DLD1 (cell line): ENCODE data around the gene COL25A1.
"Not testable (repeated sequence)": the region's sequence is repeated elsewhere in the genome, so short reads cannot be mapped to it uniquely, and the experiment has no call there.

ENCODE experiments used
- in situ Hi-C: cut with HindIII; loops from 2 replicates; pipeline ENCODE4 v1.10.0; 2017; ENCODE audit warnings: low sequenced_read_pairs

The COL25A1 gene

GRCh38 chr4:109134268-109134667 is 168.2 kb downstream of the COL25A1 start:
- in situ Hi-C loops, result no loop called here

- in situ Hi-C loops, result no loop called here
Observed at GRCh38 chr4:109131559-109131958, 170.9 kb downstream of the COL25A1 start.

GRCh38 chr4:109128589-109128988 is 173.9 kb downstream of the COL25A1 start:
- in situ Hi-C loops, result no loop called here

DNA sequence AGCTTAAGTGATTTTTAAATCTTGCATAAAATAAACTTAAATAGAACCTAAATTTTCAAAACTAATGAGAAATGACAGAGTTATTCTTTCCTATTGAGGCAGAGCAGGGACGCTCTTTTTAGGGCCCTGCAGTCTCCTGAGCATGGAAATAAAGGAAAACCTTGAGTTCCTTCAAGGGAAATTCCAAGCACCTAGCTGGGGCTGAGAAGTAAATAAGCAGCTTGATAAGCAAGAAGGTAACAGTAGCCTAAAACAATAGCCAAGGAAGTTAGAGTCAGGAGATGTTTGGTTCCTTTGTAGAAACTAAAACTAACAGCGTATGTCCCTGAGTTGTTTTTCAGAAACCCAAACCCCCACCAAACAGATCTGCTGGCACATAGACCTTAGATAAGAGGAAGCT is 174.6 kb downstream of the COL25A1 start:
- in situ Hi-C loops, result no loop called here

DNA sequence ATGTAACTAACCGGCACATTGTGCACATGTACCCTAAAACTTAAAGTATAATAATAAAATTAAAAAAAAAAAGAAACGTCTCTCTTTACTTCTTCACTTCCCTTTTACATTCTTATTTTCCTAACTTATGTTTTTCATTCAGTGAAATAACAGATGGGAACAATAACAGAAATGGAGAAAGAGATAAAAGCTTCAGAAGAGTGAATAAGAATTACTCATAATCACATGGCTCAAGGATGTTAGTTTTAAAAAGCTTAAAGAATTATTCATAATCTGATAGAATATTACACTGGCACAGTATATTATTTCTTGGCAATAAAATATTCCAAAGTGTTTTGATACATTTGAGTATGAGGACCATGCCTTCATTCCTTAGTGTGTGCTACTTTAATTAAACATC is 175.6 kb downstream of the COL25A1 start:
- in situ Hi-C loops, result no loop called here

DNA sequence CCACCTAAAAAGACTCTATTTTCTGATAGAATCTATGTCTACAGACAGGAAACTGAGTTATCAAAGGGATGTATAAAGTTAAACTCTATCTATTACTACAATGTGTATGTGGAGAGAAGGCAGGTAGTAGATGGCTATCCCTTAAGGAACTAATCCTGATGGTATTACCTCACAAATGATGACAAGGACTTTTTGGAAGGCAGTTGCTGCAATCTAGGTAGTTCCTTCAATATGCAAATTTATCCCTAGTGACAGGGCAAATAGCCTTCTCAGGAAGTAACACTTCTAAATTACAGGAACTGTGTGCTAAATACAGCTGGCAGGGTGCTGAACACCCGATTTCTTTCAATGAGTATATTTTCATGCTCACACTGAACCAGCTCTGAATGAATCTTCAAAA is 177.4 kb downstream of the COL25A1 start:
- in situ Hi-C loops, result no loop called here

GRCh38 chr4:109123951-109124350 is 178.5 kb downstream of the COL25A1 start:
- in situ Hi-C loops, result no loop called here

GRCh38 chr4:109121561-109121960 is 180.9 kb downstream of the COL25A1 start:
- in situ Hi-C loops, result no loop called here

DNA sequence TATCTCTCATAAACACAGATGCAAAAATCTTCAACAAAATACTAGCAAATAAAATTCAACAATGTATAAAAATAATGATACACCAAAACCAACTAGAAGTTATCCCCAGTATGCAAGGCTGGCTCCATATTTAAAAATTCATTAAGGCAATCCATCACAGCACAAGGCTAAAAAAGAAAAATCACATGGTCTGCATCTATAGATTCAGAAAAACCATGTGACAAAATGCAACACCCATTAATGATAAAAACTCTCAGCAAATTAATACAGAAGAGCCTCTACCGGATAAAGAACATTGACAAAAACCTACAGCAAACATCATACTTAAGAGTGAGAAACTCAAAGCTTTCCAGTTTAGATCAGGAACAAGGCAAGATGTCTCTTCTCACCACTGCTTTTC is 182.6 kb downstream of the COL25A1 start:
- in situ Hi-C loops, result no loop called here

DNA sequence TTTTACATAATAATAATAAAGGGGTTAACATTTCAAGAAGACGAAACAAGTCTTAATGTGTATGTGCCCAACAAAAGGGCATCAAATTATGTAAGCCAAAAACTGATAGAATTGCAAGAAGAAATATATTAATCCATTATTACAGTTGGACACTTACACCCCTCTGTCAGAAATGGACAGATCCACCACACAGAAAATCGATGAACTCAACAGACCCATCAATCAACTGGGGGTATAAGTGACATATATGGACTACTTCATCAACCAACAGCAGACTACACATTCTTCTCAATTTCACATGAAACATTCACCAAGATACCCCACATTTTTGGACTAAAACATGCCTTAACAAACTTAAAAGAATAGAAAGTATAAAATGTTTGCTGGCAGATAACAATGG is 183.8 kb downstream of the COL25A1 start:
- in situ Hi-C loops, result no loop called here

DNA sequence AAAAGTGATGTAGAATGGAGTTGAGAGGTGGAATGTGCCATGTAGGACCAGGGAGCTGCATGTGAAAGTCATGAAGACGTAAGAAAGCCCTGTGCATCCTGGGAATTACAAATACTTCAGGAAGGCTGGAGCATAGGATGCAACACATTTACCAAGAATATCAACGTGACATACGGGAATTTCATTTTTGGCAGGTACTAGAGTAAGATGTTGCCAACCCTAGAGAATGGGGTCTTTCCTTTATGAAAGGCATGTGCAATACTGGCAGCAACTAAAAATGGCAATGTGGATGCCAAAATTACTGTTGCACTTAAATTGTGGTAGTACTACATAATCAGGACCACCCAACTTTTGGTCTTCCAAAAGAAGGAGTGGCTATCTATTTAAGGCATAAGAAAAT is 188.0 kb downstream of the COL25A1 start:
- in situ Hi-C loops, result no loop called here

DNA sequence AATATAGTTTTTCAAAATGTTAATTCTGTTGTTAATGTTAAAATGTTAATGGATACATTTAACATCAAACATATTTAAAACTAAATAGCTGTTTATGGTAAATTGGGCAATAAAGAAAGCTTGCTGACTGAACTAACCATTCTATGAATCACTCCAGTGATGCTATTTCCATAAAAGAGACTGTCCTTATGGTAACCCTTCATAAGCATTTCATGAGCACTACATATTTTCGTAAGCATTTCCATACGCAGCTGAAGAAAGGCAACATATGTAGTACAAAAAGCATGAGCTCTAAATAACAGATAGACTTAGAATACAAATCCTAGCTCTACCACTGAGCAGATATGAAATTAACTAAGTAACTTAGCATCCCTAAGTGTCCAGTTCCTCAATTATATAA is 188.9 kb downstream of the COL25A1 start:
- in situ Hi-C loops, result no loop called here

GRCh38 chr4:109111031-109111430 is 191.4 kb downstream of the COL25A1 start:
- in situ Hi-C loops, result no loop called here

DNA sequence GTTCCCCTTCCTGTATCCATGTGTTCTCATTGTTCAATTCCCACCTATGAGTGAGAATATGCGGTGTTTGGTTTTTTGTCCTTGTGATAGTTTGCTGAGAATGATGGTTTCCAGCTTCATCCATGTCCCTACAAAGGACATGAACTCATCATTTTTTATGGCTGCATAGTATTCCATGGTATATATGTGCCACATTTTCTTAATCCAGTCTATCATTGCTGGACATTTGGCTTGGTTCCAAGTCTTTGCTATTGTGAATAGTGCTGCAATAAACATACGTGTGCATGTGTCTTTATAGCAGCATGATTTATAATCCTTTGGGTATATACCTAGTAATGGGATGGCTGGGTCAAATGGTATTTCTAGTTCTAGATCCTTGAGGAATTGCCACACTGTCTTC is 194.2 kb downstream of the COL25A1 start:
- in situ Hi-C loops, result not testable (repeated sequence)

GRCh38 chr4:109094056-109094455 is 208.4 kb downstream of the COL25A1 start:
- in situ Hi-C loops, result no loop called here

GRCh38 chr4:109091727-109092409 is 210.6 kb downstream of the COL25A1 start:
- in situ Hi-C loops, result no loop called here

GRCh38 chr4:109083911-109084310 is 218.5 kb downstream of the COL25A1 start:
- in situ Hi-C loops, result no loop called here

GRCh38 chr4:109079731-109080130 is 222.7 kb downstream of the COL25A1 start:
- in situ Hi-C loops, result no loop called here

DNA sequence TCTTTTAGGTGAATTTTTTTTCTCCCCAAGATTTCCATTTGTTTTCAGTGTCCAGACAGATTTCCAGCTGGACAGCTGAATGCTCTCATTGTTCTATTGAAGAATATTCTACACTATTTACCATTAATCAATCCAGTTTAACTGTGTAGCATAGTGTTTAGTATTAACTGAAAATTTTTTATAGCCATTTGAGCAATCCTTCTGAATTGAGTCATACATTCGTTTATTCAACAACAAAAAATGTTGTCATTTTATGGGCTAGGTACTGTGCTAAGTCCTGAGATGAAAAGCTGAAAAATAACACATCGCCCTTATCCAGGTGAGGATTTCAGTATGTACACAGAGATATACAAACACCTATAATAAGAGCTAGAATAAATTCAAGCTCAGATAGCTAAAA is 223.3 kb downstream of the COL25A1 start:
- in situ Hi-C loops, result no loop called here

DNA sequence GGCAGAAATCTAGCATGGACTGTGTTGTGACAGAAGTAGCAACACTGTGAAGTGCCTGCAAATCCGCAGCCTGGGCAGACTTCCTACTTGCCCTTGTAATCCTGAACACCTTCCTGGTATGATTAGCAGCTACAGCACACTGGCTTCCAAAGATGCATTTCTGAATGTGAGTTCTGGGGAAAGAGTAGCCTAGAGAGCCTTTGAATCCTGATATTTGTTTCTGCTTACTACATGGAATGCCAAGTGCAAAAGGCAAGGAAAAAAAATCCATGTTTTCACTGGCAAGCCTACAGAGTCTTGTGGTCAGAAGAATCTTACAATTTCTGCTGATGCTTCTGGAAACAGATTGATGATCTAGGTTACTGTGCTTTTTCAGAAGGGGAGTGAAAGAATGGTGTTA is 223.7 kb downstream of the COL25A1 start:
- in situ Hi-C loops, result no loop called here

- in situ Hi-C loops, result no loop called here
Observed at GRCh38 chr4:109077505-109077904, 225.0 kb downstream of the COL25A1 start.

GRCh38 chr4:109076709-109077108 is 225.7 kb downstream of the COL25A1 start:
- in situ Hi-C loops, result not testable (repeated sequence)

DNA sequence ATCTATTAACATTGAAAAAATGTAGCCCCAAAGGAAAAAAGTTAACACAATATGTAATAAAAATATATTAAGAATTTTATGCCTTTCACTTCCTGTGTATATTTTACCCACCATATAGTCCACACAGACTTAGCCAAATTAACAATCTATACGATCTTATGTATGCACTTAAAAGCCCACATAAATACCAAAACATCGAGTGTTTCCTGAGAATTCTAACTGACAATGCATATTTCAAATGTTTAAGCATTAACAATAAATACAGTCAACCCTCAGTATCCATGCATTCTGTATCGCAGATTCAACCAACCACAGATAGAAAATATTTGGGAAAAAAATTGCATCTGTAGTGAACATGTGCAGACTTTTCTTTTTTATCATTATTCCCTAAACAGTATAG is 226.8 kb downstream of the COL25A1 start:
- in situ Hi-C loops, result no loop called here
